DOHH2 (cell line): ENCODE measurements around the gene GSK3B.

ENCODE experiments used
- H3F3A ChIP-seq: fragments of 200-600 bp; sonication (generic), shearing (Covaris generic); 2 replicates; pipeline ENCODE4 v1.6.0; 2016; ENCODE audit warnings: antibody characterized with exemption, mild to moderate bottlenecking; ENCODE audit not compliant: control insufficient read depth, insufficient read depth
- H3K27ac ChIP-seq: fragments of 200-600 bp; sonication (generic); 2 replicates; pipeline ENCODE4 v1.5.1; 2014; ENCODE audit warnings: low read depth, mild to moderate bottlenecking, low read length, moderate library complexity
- H3K27me3 ChIP-seq: fragments of 200-600 bp; sonication (generic); 2 replicates; pipeline ENCODE4 v1.6.1; 2014; ENCODE audit warnings: mild to moderate bottlenecking, low read length, mixed read lengths; ENCODE audit not compliant: control insufficient read depth
- H3K36me3 ChIP-seq: fragments of 200-600 bp; sonication (generic); 2 replicates; pipeline ENCODE4 v1.6.1; 2014; ENCODE audit warnings: mild to moderate bottlenecking, low read length, moderate library complexity, mixed read lengths; ENCODE audit not compliant: control insufficient read depth
- H3K4me1 ChIP-seq: fragments of 200-600 bp; sonication (generic); 2 replicates; pipeline ENCODE4 v1.6.1; 2014; ENCODE audit warnings: mild to moderate bottlenecking, low read length, mixed read lengths; ENCODE audit not compliant: control insufficient read depth
- H3K4me2 ChIP-seq: fragments of 200-600 bp; sonication (generic); 2 replicates; pipeline ENCODE4 v1.6.0; 2014; ENCODE audit warnings: mild to moderate bottlenecking, low read length, moderate library complexity
- H3K4me3 ChIP-seq: fragments of 200-600 bp; sonication (generic); 2 replicates; pipeline ENCODE4 v1.5.1; 2014; ENCODE audit warnings: mild to moderate bottlenecking, low read length, mixed read lengths
- H3K79me2 ChIP-seq: fragments of 200-600 bp; sonication (generic); 2 replicates; pipeline ENCODE4 v1.6.1; 2014; ENCODE audit warnings: mild to moderate bottlenecking, low read length, mixed read lengths; ENCODE audit not compliant: control insufficient read depth
- H3K9me2 ChIP-seq: fragments of 200-600 bp; sonication (generic); replicated peaks from 2 replicates; pipeline ENCODE4 v1.6.1; 2014; ENCODE audit warnings: mild to moderate bottlenecking, low read length, mixed read lengths; ENCODE audit not compliant: control insufficient read depth
- H3K9me3 ChIP-seq: fragments of 200-600 bp; sonication (generic); 2 replicates; pipeline ENCODE4 v1.6.1; 2014; ENCODE audit warnings: antibody characterized with exemption, low read length, mixed read lengths; ENCODE audit not compliant: control insufficient read depth, insufficient read depth
- H4K20me1 ChIP-seq: fragments of 200-600 bp; sonication (generic); 2 replicates; pipeline ENCODE4 v1.6.0; 2014; ENCODE audit warnings: low read depth, mild to moderate bottlenecking, antibody characterized with exemption, low read length, moderate library complexity; ENCODE audit not compliant: control insufficient read depth, insufficient read depth
- EZH2phosphoT487 ChIP-seq: fragments of 200-600 bp; sonication (generic); IDR thresholded peaks from 2 replicates; pipeline ENCODE4 v1.6.1; 2017; ENCODE audit warnings: borderline replicate concordance, mild to moderate bottlenecking, antibody characterized with exemption, low read length, moderate library complexity, mixed read lengths
- TF ChIP-seq, protein P1 (sequence below): fragments of 200-600 bp; sonication (generic); IDR thresholded peaks from one replicate; pipeline ENCODE4 v1.5.1; 2014; ENCODE audit warnings: antibody characterized with exemption, mild to moderate bottlenecking, low read depth, low read length; ENCODE audit not compliant: poor library complexity, severe bottlenecking

The GSK3B gene

DNA sequence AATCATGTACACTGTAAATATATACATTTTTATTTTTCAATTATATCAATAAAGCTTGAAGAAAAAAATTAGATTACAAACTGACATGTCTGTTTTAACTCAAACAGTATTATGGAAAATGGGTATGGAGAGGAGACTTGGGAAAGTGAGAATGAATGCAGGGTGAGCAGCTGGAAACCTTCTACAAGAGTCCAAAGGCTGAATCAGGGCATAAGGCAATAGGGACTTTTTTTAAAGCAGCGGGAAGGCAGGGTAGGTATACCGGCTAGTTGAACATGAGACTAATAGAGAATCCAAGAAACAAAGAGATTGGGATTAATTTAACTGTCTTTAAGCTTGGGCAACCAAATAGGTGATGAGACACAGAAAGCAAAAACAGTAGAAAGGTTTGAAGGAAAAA is 167.1 kb downstream of the GSK3B start:
- peaks cover 22% of the 10 kb centered on the region for H3K79me2 ChIP-seq
- H3K4me3 ChIP-seq = no peak overlapping the region
- H3K9me3 ChIP-seq = no peaks in the 10 kb centered on the region
- H3K9me2 ChIP-seq = no peaks in the 10 kb centered on the region
- H3K36me3 ChIP-seq = no peaks in the 10 kb centered on the region
- no peaks in the 10 kb centered on the region for H3F3A ChIP-seq
- no peak overlapping the region for H3K4me2 ChIP-seq
- no peaks in the 10 kb centered on the region for H3K4me1 ChIP-seq
- H3K27me3 ChIP-seq = no peaks in the 10 kb centered on the region
- H3K27ac ChIP-seq = no peak overlapping the region
- H4K20me1 ChIP-seq = no peaks in the 10 kb centered on the region
- no peak for TF ChIP-seq EZH2phosphoT487
- TF ChIP-seq, protein P1, sequence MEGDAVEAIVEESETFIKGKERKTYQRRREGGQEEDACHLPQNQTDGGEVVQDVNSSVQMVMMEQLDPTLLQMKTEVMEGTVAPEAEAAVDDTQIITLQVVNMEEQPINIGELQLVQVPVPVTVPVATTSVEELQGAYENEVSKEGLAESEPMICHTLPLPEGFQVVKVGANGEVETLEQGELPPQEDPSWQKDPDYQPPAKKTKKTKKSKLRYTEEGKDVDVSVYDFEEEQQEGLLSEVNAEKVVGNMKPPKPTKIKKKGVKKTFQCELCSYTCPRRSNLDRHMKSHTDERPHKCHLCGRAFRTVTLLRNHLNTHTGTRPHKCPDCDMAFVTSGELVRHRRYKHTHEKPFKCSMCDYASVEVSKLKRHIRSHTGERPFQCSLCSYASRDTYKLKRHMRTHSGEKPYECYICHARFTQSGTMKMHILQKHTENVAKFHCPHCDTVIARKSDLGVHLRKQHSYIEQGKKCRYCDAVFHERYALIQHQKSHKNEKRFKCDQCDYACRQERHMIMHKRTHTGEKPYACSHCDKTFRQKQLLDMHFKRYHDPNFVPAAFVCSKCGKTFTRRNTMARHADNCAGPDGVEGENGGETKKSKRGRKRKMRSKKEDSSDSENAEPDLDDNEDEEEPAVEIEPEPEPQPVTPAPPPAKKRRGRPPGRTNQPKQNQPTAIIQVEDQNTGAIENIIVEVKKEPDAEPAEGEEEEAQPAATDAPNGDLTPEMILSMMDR = no peak

DNA sequence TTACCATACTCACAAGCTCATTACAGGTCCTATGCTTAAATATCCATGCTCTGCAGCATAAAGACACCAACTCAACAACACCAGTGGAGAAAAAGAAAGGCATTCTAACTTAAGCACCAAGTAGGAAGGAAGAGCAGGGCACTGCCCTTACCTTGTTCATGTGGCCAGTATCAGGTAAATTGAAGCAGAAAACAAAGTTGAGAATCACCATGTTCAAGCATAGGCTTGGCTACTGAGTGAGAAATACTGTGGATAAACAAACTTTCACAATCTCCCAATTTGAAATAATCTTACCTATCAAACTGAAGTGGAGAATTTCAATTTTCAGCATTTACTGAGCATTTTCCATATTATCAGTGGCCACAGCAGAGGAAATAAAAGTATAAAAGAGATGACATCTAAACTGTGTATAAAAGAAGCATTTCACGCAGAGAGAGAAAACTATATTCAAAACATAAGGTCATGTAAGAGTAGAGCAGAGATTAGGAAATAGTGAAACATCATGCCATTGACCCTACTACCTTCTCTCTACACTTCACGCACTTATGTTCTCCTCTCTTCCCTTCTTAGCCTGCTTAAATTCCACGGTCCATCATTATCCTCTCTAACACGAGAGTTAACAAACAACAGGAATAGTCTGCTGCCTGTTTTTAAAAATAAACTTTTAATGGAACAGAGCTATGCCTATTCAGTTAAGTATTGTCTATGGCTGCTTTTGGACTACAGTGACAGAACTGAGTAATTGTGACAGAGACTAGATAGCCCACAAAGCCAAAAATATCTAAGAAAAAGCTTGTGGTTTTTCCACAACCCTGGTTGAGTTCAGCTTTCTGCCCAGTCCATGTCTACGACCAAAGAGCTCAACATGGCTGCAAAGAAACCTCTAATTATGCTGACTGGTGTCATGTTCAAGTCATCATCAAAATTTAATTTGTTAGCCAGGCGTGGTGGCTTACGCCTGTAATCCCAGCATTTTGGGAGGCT is 169.8 kb downstream of the GSK3B start:
- Histone ChIP-seq H3K4me3 (no peak overlapping the region), H3K79me2 (peaks cover 11% of the 10 kb centered on the region; the same call in 1 of the 2 replicates), H4K20me1 (no peaks in the 10 kb centered on the region), H3K4me2 (no peak overlapping the region), H3K27me3 (no peaks in the 10 kb centered on the region), H3K9me3 (no peaks in the 10 kb centered on the region), H3K27ac (no peak overlapping the region), H3F3A (no peaks in the 10 kb centered on the region), H3K4me1 (no peaks in the 10 kb centered on the region), H3K9me2 (no peaks in the 10 kb centered on the region), H3K36me3 (peaks cover 7% of the 10 kb centered on the region)
- TF ChIP-seq, protein P1 = no peak
- no peak for TF ChIP-seq EZH2phosphoT487

DNA sequence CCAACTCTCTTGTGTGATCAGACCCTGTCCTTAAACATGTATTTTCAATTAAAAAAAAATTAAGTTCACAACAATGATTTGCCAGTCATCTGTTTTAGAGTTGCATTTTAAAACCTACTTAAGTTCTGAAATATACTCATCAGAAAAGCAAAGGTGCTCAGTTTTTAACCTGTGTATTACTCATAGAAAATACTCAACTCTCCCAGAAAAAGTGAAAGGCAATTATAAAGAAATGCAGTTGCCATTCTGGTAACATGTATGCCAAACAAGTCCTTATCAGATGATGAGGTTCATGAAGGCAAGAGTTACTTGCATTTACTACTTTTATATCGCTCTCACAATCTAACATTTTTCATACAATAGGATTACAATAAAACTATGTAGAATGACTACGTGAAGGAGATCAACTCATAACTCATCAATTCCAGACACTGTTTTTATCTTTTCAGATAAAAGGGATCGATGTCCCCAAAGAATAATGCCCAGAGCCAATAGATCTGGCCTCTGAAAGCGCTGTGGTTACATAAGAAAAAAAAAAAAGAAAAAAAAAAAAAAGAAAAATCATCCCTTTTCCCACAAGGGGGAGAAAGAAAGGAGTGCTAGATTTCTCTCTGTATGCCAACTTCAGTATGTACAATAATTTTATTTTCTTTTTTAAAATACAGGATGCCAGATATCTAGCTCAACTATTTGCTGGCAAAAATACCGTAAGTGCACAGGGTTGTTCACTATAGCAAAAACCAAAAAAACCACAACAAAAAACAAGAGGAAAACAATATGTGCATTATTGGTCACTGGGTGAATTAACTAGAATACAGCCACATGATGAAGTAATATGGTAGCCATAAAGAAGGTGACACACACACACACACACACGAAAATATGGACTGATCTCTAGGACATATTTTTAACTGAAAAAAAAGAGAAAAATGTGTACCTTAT is 175.0 kb downstream of the GSK3B start:
- no peak overlapping the region for H3K4me3 ChIP-seq
- no peaks in the 10 kb centered on the region for H3K4me1 ChIP-seq
- TF ChIP-seq EZH2phosphoT487 = no peak
- TF ChIP-seq, protein P1 = no peak
- H3K9me2 ChIP-seq = no peaks in the 10 kb centered on the region
- H3K9me3 ChIP-seq = no peaks in the 10 kb centered on the region
- H3K4me2 ChIP-seq = no peak overlapping the region
- H3K79me2 ChIP-seq = no peaks in the 10 kb centered on the region
- H4K20me1 ChIP-seq = no peaks in the 10 kb centered on the region
- no peaks in the 10 kb centered on the region for H3F3A ChIP-seq
- H3K36me3 ChIP-seq = peaks cover 22% of the 10 kb centered on the region
- no peaks in the 10 kb centered on the region for H3K27me3 ChIP-seq
- H3K27ac ChIP-seq = no peak overlapping the region
